Occipital lobe (tissue), 2 donors: ENCODE measurements around the gene PGAM5. TPM values are rescaled to one million over a fixed set of nuclear protein-coding genes. Genes with fewer than 3 reads are reported as not detected.
"Not testable (repeated sequence)": the region's sequence is repeated elsewhere in the genome, so short reads cannot be mapped to it uniquely, and the experiment has no call there.

Experiments
- DNase-seq: peaks from one replicate; lab custom pipeline; 2025; lab: John Stamatoyannopoulos, UW
- total RNA-seq: library from RNA; depleted of rRNA; stranded (reverse); fragments of >200 nt; gene quantifications from one replicate; pipeline ENCODE4 v1.2.3, GENCODE V29; 2014

PGAM5 gene
- total RNA-seq, 1 donor from 2014 or later = 32.3 TPM

- DNase-seq = peak; percentile 90
Observed at GRCh38 chr12:132687211-132688164, 23.2 kb upstream of the PGAM5 start, which contains the start of the genes POLE and PXMP2. Gene POLE, minus strand, starts transcription at chr12:132687342. Its CDS starts 27 bp downstream, at chr12:132687315. Gene PXMP2, plus strand, starts transcription at chr12:132687587. Its CDS starts 84 bp downstream, at chr12:132687671.

- no peak for DNase-seq
Observed at GRCh38 chr12:132689227-132689626, 21.4 kb upstream of the PGAM5 start.

GRCh38 chr12:132690112-132690511, 20.5 kb upstream of the PGAM5 start:
- no peak for DNase-seq

- DNase-seq = not testable (repeated sequence)
Observed at GRCh38 chr12:132692030-132692429, 18.6 kb upstream of the PGAM5 start.

GRCh38 chr12:132694888-132695287, 15.8 kb upstream of the PGAM5 start:
- DNase-seq = not testable (repeated sequence)

- no peak for DNase-seq
Observed at GRCh38 chr12:132695431-132695830, 15.2 kb upstream of the PGAM5 start.

GRCh38 chr12:132698341-132698740, 12.3 kb upstream of the PGAM5 start:
- no peak for DNase-seq

- DNase-seq = no peak
Observed at GRCh38 chr12:132700212-132700822, 10.3 kb upstream of the PGAM5 start.

GRCh38 chr12:132702640-132703039, 8.0 kb upstream of the PGAM5 start:
- DNase-seq = no peak

- DNase-seq = no peak
Observed at GRCh38 chr12:132703641-132704040, 7.0 kb upstream of the PGAM5 start.

GRCh38 chr12:132707241-132707640, 3.4 kb upstream of the PGAM5 start:
- no peak for DNase-seq

GRCh38 chr12:132708150-132708549, 2.5 kb upstream of the PGAM5 start:
- DNase-seq = no peak

GRCh38 chr12:132710043-132710404, 618 bp upstream of the PGAM5 start:
- DNase-seq = no peak

GRCh38 chr12:132711080-132711843, 620 bp downstream of the PGAM5 start:
- no peak for DNase-seq

GRCh38 chr12:132713123-132713522, 2.5 kb downstream of the PGAM5 start:
- DNase-seq = no peak

GRCh38 chr12:132715874-132716273, 5.2 kb downstream of the PGAM5 start:
- DNase-seq = no peak

- no peak for DNase-seq
Observed at GRCh38 chr12:132716356-132716755, 5.7 kb downstream of the PGAM5 start.

- DNase-seq = no peak
Observed at GRCh38 chr12:132717011-132717410, 6.4 kb downstream of the PGAM5 start.

GRCh38 chr12:132717531-132718387, 7.1 kb downstream of the PGAM5 start:
- DNase-seq = no peak

GRCh38 chr12:132718644-132719043, 8.0 kb downstream of the PGAM5 start:
- DNase-seq = no peak
